Large intestine (tissue), 3 donors: Measurements from ENCODE around the gene IFITM5. TPM values are rescaled to one million over a fixed set of nuclear protein-coding genes. Genes with fewer than 3 reads are reported as not detected.
"Not testable (repeated sequence)": the region's sequence is repeated elsewhere in the genome, so short reads cannot be mapped to it uniquely, and the experiment has no call there.

Experiments
- DNase-seq, 2 donors: peaks; one replicate each; pipeline versions ENCODE4 v3.0.0 to v3.0.0-alpha.2; 2013
- H3K27ac ChIP-seq: one replicate; pipeline ENCODE4 v1.5.1; 2013; ENCODE audit warnings: low read length
- H3K27me3 ChIP-seq: 2 replicates; pipeline ENCODE4 v1.6.1; 2013; ENCODE audit warnings: low read length; ENCODE audit not compliant: control insufficient read depth, insufficient read depth
- H3K36me3 ChIP-seq: 2 replicates; pipeline ENCODE4 v1.6.1; 2013; ENCODE audit warnings: low read length; ENCODE audit not compliant: control insufficient read depth, insufficient read depth
- H3K4me1 ChIP-seq: one replicate; pipeline ENCODE4 v1.6.1; 2013; ENCODE audit warnings: low read length; ENCODE audit not compliant: control insufficient read depth, insufficient read depth
- H3K4me3 ChIP-seq: one replicate; pipeline ENCODE4 v1.5.1; 2013; ENCODE audit warnings: low read length
- H3K9me3 ChIP-seq: one replicate; pipeline ENCODE4 v1.6.1; 2013; ENCODE audit warnings: mild to moderate bottlenecking, low read depth, low read length, moderate library complexity; ENCODE audit not compliant: control insufficient read depth
- WGBS: methylation state at CpG from one replicate; pipeline ENCODE4 v1.1.5; 2013; ENCODE audit warnings: low lambda C conversion rate; ENCODE audit not compliant: insufficient coverage; 5-methylcytosine and 5-hydroxymethylcytosine counted together
- polyA plus RNA-seq: library from polyadenylated mRNA; unstranded; fragments of 120-200 nt; gene quantifications from one replicate; pipeline ENCODE4 v1.2.1, GENCODE V29; 2013

Gene IFITM5
- polyA plus RNA-seq, 1 donor = 0.10 TPM

GRCh38 chr11:327581-327923, 28.2 kb upstream of the IFITM5 start:
- no CpG with 5 or more reads among the region's 3 CpGs for WGBS
- H3K4me3 ChIP-seq = no peak overlapping the region

GRCh38 chr11:326842-327580, 27.7 kb upstream of the IFITM5 start:
- no peak overlapping the region for H3K4me3 ChIP-seq

More at GRCh38 chr11:327581-327923, 28.2 kb upstream of the IFITM5 start:
- Histone ChIP-seq H3K9me3 (no peaks in the 10 kb centered on the region), H3K36me3 (no peaks in the 10 kb centered on the region), H3K4me1 (peaks cover 28% of the 10 kb centered on the region), H3K27me3 (no peaks in the 10 kb centered on the region), H3K27ac (no peak overlapping the region)
- DNase-seq = no peak

GRCh38 chr11:326592-326841, 27.2 kb upstream of the IFITM5 start:
- Histone ChIP-seq H3K9me3 (no peaks in the 10 kb centered on the region), H3K4me1 (peaks cover 28% of the 10 kb centered on the region), H3K27ac (peak overlapping the region; percentile 52), H3K4me3 (no peak overlapping the region), H3K36me3 (no peaks in the 10 kb centered on the region), H3K27me3 (no peaks in the 10 kb centered on the region)
- DNase-seq = no peak
- WGBS = no CpG with 5 or more reads among the region's 6 CpGs

More at GRCh38 chr11:326842-327580, 27.7 kb upstream of the IFITM5 start:
- H3K4me1 ChIP-seq = peaks cover 28% of the 10 kb centered on the region
- H3K9me3 ChIP-seq = no peaks in the 10 kb centered on the region
- WGBS = no CpG with 5 or more reads among the region's 19 CpGs
- H3K36me3 ChIP-seq = no peaks in the 10 kb centered on the region
- H3K27me3 ChIP-seq = no peaks in the 10 kb centered on the region
- peak in 1 of 2 donors; percentile 86 for DNase-seq
- H3K27ac ChIP-seq = peak overlapping the region; percentile 52

- no peak overlapping the region for H3K4me3 ChIP-seq
- no peaks in the 10 kb centered on the region for H3K27me3 ChIP-seq
- H3K9me3 ChIP-seq = no peaks in the 10 kb centered on the region
- H3K36me3 ChIP-seq = no peaks in the 10 kb centered on the region
- no CpG with 5 or more reads among the region's 30 CpGs for WGBS
- no peak for DNase-seq
- peak overlapping the region; percentile 52 for H3K27ac ChIP-seq
- H3K4me1 ChIP-seq = peaks cover 29% of the 10 kb centered on the region
Measured at GRCh38 chr11:325796-326591, 26.7 kb upstream of the IFITM5 start.

GRCh38 chr11:324593-325517, 25.5 kb upstream of the IFITM5 start:
- Histone ChIP-seq H3K4me1 (peaks cover 31% of the 10 kb centered on the region), H3K4me3 (peak overlapping the region; percentile 0), H3K27ac (peak overlapping the region; percentile 59)
- WGBS = no CpG with 5 or more reads among the region's 34 CpGs
- H3K9me3 ChIP-seq, H3K36me3 ChIP-seq, H3K27me3 ChIP-seq: not testable (repeated sequence)
- peak in 1 of 2 donors; percentile 78 for DNase-seq

GRCh38 chr11:324156-324555, 24.8 kb upstream of the IFITM5 start:
- no peaks in the 10 kb centered on the region for H3K27me3 ChIP-seq
- H3K4me1 ChIP-seq = peaks cover 36% of the 10 kb centered on the region
- WGBS = 17% methylated on average over 2 of the region's 11 CpGs
- peak overlapping the region; percentile 59 for H3K27ac ChIP-seq
- no peaks in the 10 kb centered on the region for H3K36me3 ChIP-seq
- H3K4me3 ChIP-seq = no peak overlapping the region
- no peak for DNase-seq
- no peaks in the 10 kb centered on the region for H3K9me3 ChIP-seq

- Histone ChIP-seq H3K4me1 (peaks cover 39% of the 10 kb centered on the region), H3K4me3 (peak overlapping the region; percentile 75), H3K27me3 (peaks cover 12% of the 10 kb centered on the region), H3K27ac (peak overlapping the region; percentile 87)
- DNase-seq, H3K9me3 ChIP-seq, H3K36me3 ChIP-seq: not testable (repeated sequence)
- no CpG with 5 or more reads among the region's 10 CpGs for WGBS
Measured at GRCh38 chr11:319888-320273, 20.6 kb upstream of the IFITM5 start.

GRCh38 chr11:319121-319887, 20.0 kb upstream of the IFITM5 start:
- H3K4me3 ChIP-seq = peak overlapping the region; percentile 75
- no CpG with 5 or more reads among the region's 29 CpGs for WGBS
- peak overlapping the region; percentile 87 for H3K27ac ChIP-seq
- H3K36me3 ChIP-seq, H3K9me3 ChIP-seq: not testable (repeated sequence)
- peak in 1 of 2 donors; percentile 59 for DNase-seq
- H3K4me1 ChIP-seq = peaks cover 35% of the 10 kb centered on the region
- H3K27me3 ChIP-seq = peaks cover 12% of the 10 kb centered on the region

- not testable (repeated sequence) for H3K27ac ChIP-seq, H3K9me3 ChIP-seq, DNase-seq, H3K36me3 ChIP-seq
- peaks cover 12% of the 10 kb centered on the region for H3K27me3 ChIP-seq
- H3K4me3 ChIP-seq = peak overlapping the region; percentile 75
- no CpG with 5 or more reads among the region's 79 CpGs for WGBS
- peaks cover 33% of the 10 kb centered on the region for H3K4me1 ChIP-seq
Measured at GRCh38 chr11:318405-319120, 19.2 kb upstream of the IFITM5 start.
